Uterus (tissue), 4 donors: ENCODE results near the gene ZNF569. TPM values are rescaled to one million over a fixed set of nuclear protein-coding genes. Genes with fewer than 3 reads are reported as not detected.
"Not testable (repeated sequence)": the region's sequence is repeated elsewhere in the genome, so short reads cannot be mapped to it uniquely, and the experiment has no call there.

Experiments used
- DNase-seq, 2 donors: peaks; one replicate each; pipeline ENCODE4 v3.0.0-alpha.2; 2019 to 2020
- H3K27ac ChIP-seq, 2 donors: fragments of 200-600 bp; sonication (generic); 1 replicate in 1 of 2; 2 replicates in 1 of 2; pipeline ENCODE4 v1.5.1; 2016 to 2018
- H3K27me3 ChIP-seq, 2 donors: fragments of 200-600 bp; sonication (generic); one replicate each; pipeline ENCODE4 v1.5.1; 2018 to 2019; ENCODE audit warnings: control low read depth in 1 of 2
- H3K36me3 ChIP-seq, 2 donors: fragments of 200-600 bp; sonication (generic); one replicate each; pipeline ENCODE4 v1.5.1; 2019; ENCODE audit warnings: control low read depth in 1 of 2
- H3K4me1 ChIP-seq, 2 donors: fragments of 200-600 bp; sonication (generic); one replicate each; pipeline ENCODE4 v1.5.1; 2018 to 2019; ENCODE audit warnings: control low read depth in 1 of 2
- H3K4me3 ChIP-seq, 2 donors: fragments of 200-600 bp; sonication (generic); 1 replicate in 1 of 2; 2 replicates in 1 of 2; pipeline ENCODE4 v1.5.1; 2018 to 2019; ENCODE audit warnings: mild to moderate bottlenecking in 1 of 2
- H3K9me3 ChIP-seq, 2 donors: fragments of 200-600 bp; sonication (generic); one replicate each; pipeline ENCODE4 v1.5.1; 2019; ENCODE audit warnings: control low read depth in 1 of 2
- CTCF ChIP-seq, 4 experiments: fragments of 200-600 bp in 2 of 4; fragments of 450-650 bp in 2 of 4; sonication (generic) in 2 of 4; IDR thresholded peaks; one replicate each; pipeline ENCODE4 v1.5.1; 2016 to 2019; ENCODE audit warnings: antibody characterized with exemption in 4 of 4, mild to moderate bottlenecking in 2 of 4, moderate library complexity in 1 of 4
- POLR2A ChIP-seq, 2 donors: fragments of 450-650 bp; IDR thresholded peaks; one replicate each; pipeline ENCODE4 v1.6.1; 2016; ENCODE audit warnings: antibody characterized with exemption in 2 of 2, mild to moderate bottlenecking in 1 of 2, moderate library complexity in 1 of 2
- intact Hi-C: fragments of 100-400 bp; cut with DNase I; formaldehyde crosslinking; loops from one replicate; pipeline ENCODE4 v1.15.1; 2023; ENCODE audit warnings: low total_unique reads
- total RNA-seq, 4 donors: library from RNA; depleted of rRNA in 3 of 4; stranded (reverse); fragments of >200 nt in 3 of 4; gene quantifications; one replicate each; pipeline versions ENCODE4 v1.1.0 to v1.2.4, GENCODE V29; 2014 to 2023
- donor health status: DM: yes; HTN: yes; CAD: no.

The ZNF569 gene
- total RNA-seq, 4 donors from 2014 or later, result 8.7 to 23.5 (median 16.8) TPM

- TF ChIP-seq CTCF (IDR thresholded peaks at IDR 0.05) (no peak), POLR2A (IDR thresholded peaks at IDR 0.05) (no peak)
- no peaks in the 10 kb centered on the region for H3K27me3 ChIP-seq
- H3K27ac ChIP-seq, result no peak overlapping the region
- H3K4me3 ChIP-seq, result no peak overlapping the region
- no peaks in the 10 kb centered on the region for H3K36me3 ChIP-seq
- H3K4me1 ChIP-seq, result no peaks in the 10 kb centered on the region
- no peak for DNase-seq
- intact Hi-C loops, result no loop called here
- H3K9me3 ChIP-seq, result peaks cover 6 to 40% of the 10 kb centered on the region in 2 donors
Observed at GRCh38 chr19:37401078-37401477, 66.2 kb downstream of the ZNF569 start.

GRCh38 chr19:37391399-37391798 is 75.8 kb downstream of the ZNF569 start:
- H3K4me3 ChIP-seq, H3K27ac ChIP-seq, H3K27me3 ChIP-seq, H3K36me3 ChIP-seq, intact Hi-C loops, DNase-seq, H3K4me1 ChIP-seq: not testable (repeated sequence)
- H3K9me3 ChIP-seq, result peaks cover 0 to 88% of the 10 kb centered on the region in 2 donors

- H3K4me3 ChIP-seq, result no peak overlapping the region
- H3K4me1 ChIP-seq, result no peaks in the 10 kb centered on the region
- H3K27me3 ChIP-seq, result no peaks in the 10 kb centered on the region
- TF ChIP-seq CTCF (IDR thresholded peaks at IDR 0.05) (no peak), POLR2A (IDR thresholded peaks at IDR 0.05) (no peak)
- intact Hi-C loops, result no loop called here
- no peak for DNase-seq
- no peak overlapping the region for H3K27ac ChIP-seq
- H3K36me3 ChIP-seq, result no peaks in the 10 kb centered on the region
- H3K9me3 ChIP-seq, result peaks cover 0 to 93% of the 10 kb centered on the region in 2 donors
Observed at GRCh38 chr19:37389234-37389633, 78.0 kb downstream of the ZNF569 start.

- TF ChIP-seq POLR2A (IDR thresholded peaks at IDR 0.05) (peak; percentile 76 to 84), CTCF (IDR thresholded peaks at IDR 0.05) (peak in 1 of 4 experiments; percentile 41)
- no peaks in the 10 kb centered on the region for H3K27me3 ChIP-seq
- H3K36me3 ChIP-seq, result no peaks in the 10 kb centered on the region
- no peaks in the 10 kb centered on the region for H3K4me1 ChIP-seq
- H3K4me3 ChIP-seq, result peak within 1 kb of the TSS; percentile 50 to 60
- intact Hi-C loops, result no loop called here
- H3K27ac ChIP-seq, result peak within 1 kb of the TSS; percentile 79 to 86
- H3K9me3 ChIP-seq, result no peaks in the 10 kb centered on the region
- DNase-seq, result peak; percentile 95 to 96
Observed at GRCh38 chr19:37370880-37371661, 96.2 kb downstream of the ZNF569 start, which contains the start of gene ZNF527. Gene ZNF527, plus strand, starts transcription at chr19:37371099. Its CDS starts 3,100 bp downstream, at chr19:37374199.

- Histone ChIP-seq H3K27ac (peak overlapping the region; percentile 79 to 86), H3K4me3 (peak overlapping the region; percentile 50 to 60)
- H3K36me3 ChIP-seq, H3K4me1 ChIP-seq, H3K9me3 ChIP-seq, intact Hi-C loops, H3K27me3 ChIP-seq: not testable (repeated sequence)
- DNase-seq, result peak in 1 of 2 donors; percentile 16
Observed at GRCh38 chr19:37370386-37370879, 96.8 kb downstream of the ZNF569 start.

GRCh38 chr19:37362733-37363132 is 104.5 kb downstream of the ZNF569 start:
- no peak for DNase-seq
- TF ChIP-seq CTCF (IDR thresholded peaks at IDR 0.05), result no peak
- no peak for TF ChIP-seq POLR2A (IDR thresholded peaks at IDR 0.05)
- no peaks in the 10 kb centered on the region for H3K4me1 ChIP-seq
- no peaks in the 10 kb centered on the region for H3K36me3 ChIP-seq
- no peaks in the 10 kb centered on the region for H3K27me3 ChIP-seq
- intact Hi-C loops, result no loop called here
- H3K4me3 ChIP-seq, result no peak overlapping the region
- H3K9me3 ChIP-seq, result peaks cover 0 to 6% of the 10 kb centered on the region in 2 donors
- H3K27ac ChIP-seq, result no peak overlapping the region
